ENCODE results near the gene ZNF474.
"Not testable (repeated sequence)": the region's sequence is repeated elsewhere in the genome, so short reads cannot be mapped to it uniquely, and the experiment has no call there.

ZNF474 gene

GRCh38 chr5:122129306-122129705, at the start of gene ZNF474:
ZNF474 (plus strand) TSS chr5:122129546; CDS start chr5:122151991, 22,445 bp downstream.
- DNase-seq (ENCODE audit: low read depth in 2 of 2), result no peak

DNA sequence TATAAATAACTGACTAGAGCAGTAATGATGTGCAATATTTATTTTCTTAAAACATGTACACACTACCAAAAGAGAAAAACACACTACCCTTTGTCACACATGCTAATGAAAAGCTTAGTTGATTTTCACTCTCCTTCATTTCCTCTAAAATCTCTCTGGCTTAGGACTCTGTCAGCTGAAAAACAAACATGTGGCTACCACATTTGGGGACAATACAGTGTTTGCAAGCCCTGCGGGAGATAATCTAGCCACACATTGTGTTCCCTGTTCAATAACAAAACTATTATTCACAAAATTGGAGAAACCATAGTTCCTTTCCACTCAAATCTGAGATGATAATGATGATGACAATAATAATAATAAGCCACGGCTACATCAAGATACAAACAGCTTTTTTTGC, 47.8 kb upstream of the ZNF474 start:
- no peak for DNase-seq (ENCODE audit: low read depth in 2 of 2)

GRCh38 chr5:122083535-122083934, 45.8 kb upstream of the ZNF474 start:
- DNase-seq (ENCODE audit: low read depth in 2 of 2), result no peak

DNA sequence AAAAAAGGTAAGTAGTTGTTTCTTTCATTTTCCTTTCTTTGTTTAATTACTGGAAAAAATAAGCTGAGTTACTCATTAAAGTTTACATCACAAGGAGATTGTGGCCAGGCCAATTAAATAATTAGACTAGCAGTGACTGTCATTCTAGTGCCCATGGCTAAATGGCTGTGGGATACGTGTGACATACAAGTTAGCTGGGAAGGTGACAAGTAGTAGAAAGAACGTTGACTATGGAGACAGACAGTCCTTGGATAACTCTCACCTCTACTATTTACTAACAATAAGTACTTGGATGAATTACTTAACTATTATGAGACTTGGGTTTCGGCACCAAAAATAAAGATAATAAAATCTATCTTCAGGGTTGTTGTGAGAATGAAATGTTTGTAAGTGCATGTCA, 44.3 kb upstream of the ZNF474 start:
- no peak for DNase-seq (ENCODE audit: low read depth in 2 of 2)

- DNase-seq (ENCODE audit: low read depth in 2 of 2), result no peak
Measured at GRCh38 chr5:122089096-122090013, 40.0 kb upstream of the ZNF474 start.

DNA sequence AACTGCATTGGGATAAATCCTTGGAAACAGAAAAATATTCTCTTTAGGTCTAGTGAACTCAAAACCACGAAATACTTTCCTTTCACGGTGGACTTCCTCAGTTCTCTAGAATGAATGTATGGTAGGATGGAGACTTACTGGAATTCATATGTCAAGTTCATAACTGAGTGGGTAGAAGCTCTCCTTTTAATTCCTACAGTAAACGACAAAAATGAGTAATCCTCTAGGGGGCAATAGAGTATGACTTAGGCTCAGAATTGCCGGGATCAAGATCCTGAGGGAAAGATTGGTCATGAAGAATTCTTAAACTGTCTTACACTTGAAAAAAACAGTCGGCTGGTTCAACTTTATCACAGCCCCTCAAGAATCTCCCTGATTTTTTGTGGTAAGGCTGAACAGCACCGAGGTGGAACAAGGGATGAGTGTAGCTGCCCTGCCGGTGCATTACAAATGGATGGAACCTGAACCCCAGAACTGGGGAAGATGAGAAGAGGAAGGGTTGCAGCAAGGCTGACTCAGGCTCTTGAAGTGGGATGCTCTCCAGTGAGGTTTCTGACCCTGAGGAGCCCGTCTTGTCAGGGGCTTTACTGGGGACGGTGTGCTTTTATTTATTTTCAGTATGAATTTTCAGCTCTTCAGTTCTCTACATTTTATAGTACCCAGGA, 37.3 kb upstream of the ZNF474 start:
- no peak for DNase-seq (ENCODE audit: low read depth in 2 of 2)

GRCh38 chr5:122093415-122094180, 35.7 kb upstream of the ZNF474 start:
- DNase-seq (ENCODE audit: low read depth in 2 of 2), result no peak

DNA sequence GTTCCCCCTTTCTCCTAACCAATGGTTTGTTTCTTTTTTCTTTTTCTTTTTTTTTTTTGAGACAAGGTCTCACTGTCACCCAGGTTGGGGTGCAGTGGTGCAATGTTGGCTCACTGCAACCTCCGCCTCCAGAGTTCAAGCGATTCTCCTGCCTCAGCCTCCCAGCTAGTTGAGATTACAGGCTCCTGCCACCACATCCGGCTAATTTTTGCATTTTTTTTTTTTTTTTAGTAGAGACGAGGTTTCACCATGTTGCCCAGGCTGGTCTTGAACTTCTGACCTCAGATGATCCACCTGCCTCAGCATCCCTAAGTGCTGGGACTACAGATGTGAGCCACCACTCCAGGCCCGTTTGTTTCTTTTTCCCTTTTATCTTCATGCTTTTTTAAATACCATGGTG, 35.1 kb upstream of the ZNF474 start:
- DNase-seq (ENCODE audit: low read depth in 2 of 2), result not testable (repeated sequence)

GRCh38 chr5:122095158-122095557, 34.2 kb upstream of the ZNF474 start:
- no peak for DNase-seq (ENCODE audit: low read depth in 2 of 2)

DNA sequence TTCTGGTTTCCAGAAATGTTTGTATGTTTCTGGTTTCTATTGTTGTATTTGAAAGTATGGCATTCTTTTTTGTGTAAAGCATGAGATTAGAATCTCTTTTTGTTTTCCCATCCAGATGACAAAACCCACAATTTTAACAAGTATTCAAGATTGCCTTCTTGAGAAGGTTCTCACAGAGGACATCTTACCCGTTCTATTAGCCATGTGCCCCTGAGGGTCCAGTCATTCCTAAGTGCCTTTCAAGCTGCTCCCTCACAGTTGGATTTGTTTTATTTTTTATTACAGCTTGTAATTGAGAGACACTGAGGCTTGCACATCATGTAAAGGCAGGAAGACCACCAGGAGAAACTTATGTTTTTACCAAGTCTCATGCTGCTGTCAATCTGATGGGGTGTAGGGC, 32.0 kb upstream of the ZNF474 start:
- no peak for DNase-seq (ENCODE audit: low read depth in 2 of 2)

GRCh38 chr5:122099060-122099790, 30.1 kb upstream of the ZNF474 start:
- DNase-seq (ENCODE audit: low read depth in 2 of 2), result no peak

DNA sequence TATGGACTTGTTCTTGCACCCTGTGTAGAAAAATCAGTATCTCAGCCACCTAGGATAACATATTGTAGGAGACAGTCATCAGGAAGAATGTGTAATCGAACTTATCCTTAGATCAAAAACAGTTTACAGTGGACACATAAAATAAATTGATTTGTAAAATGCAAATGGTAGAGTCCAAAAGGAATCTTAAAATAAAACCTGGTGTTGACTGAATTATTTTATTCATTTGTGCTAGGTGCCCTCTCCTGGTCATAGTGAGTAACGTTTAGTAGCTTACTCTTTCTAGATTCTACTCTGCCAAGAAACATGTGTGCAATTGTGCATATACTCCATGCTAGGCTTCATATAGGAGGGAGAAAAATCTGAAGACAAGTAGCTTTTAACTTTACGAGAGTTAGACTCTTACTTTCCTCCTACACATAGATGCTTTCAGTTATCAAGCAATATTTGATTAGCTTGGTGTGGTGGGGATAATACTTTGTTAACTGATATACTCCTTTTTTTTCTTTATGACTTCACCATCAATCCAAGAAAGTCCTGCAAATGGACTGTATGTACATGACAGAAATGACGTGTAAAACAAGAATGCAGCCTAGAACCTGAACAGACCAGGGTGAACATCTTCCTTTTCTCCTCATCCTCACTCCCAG, 27.6 kb upstream of the ZNF474 start:
- no peak for DNase-seq (ENCODE audit: low read depth in 2 of 2)

GRCh38 chr5:122102825-122103224, 26.5 kb upstream of the ZNF474 start:
- DNase-seq (ENCODE audit: low read depth in 2 of 2), result no peak

DNA sequence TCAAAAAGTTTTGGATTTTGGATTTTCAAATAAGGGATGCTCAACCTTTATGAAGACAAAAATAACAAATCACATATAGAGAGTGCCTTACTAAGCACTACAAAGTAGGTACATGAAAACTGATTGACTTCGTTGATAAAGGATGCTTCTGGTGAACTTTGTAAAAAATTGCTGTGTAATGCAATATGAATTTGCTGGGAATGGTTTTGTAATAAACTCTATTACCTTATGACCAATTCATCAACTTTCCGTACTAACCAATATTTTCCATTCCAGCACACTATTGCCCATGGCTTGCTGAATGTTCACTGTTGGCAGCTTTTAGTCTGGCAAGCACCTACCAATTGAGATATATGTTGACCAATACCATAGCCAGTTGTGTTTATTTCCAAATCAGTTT, 23.4 kb upstream of the ZNF474 start:
- DNase-seq (ENCODE audit: low read depth in 2 of 2), result no peak

DNA sequence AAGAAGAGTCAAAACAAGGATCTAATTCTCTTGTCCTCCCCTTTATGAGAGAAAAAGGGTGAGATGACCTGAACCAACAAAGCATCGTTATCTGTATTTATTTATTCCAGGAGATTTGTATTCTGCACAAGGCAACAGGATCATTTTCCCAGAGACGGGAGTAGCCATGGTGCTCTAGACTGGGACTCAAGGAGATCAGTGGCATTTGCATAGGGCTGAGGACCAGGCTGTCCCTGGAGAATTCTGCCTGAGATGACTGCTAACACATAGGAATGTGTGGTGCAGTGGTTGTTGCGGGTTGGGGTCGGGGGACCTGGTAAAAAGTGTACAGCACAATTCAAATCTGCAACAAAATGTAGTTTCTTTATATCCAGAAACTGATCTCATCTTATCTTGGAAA, 22.3 kb upstream of the ZNF474 start:
- DNase-seq (ENCODE audit: low read depth in 2 of 2), result no peak

DNA sequence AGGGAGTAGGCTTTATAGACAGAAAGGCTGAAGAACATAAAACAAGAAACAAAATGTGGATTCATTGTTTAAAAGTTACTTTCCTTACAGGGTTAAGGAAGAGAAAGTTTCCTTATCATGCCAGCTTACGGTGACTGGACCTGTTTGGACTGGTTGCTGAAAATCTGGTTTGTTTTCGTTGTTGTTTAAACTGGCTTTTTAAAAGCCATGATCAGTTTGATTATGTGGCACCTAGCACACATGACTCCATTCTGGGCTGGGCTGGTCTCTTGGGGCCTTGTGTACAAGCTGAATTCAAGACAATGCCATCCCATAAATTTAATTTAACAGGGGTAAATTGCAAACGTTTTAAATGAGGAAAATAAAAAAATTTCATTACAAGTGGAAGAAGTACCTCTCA, 18.4 kb upstream of the ZNF474 start:
- no peak for DNase-seq (ENCODE audit: low read depth in 2 of 2)

GRCh38 chr5:122111460-122111859, 17.9 kb upstream of the ZNF474 start:
- no peak for DNase-seq (ENCODE audit: low read depth in 2 of 2)

- DNase-seq (ENCODE audit: low read depth in 2 of 2), result no peak
Measured at GRCh38 chr5:122112063-122112462, 17.3 kb upstream of the ZNF474 start.

DNA sequence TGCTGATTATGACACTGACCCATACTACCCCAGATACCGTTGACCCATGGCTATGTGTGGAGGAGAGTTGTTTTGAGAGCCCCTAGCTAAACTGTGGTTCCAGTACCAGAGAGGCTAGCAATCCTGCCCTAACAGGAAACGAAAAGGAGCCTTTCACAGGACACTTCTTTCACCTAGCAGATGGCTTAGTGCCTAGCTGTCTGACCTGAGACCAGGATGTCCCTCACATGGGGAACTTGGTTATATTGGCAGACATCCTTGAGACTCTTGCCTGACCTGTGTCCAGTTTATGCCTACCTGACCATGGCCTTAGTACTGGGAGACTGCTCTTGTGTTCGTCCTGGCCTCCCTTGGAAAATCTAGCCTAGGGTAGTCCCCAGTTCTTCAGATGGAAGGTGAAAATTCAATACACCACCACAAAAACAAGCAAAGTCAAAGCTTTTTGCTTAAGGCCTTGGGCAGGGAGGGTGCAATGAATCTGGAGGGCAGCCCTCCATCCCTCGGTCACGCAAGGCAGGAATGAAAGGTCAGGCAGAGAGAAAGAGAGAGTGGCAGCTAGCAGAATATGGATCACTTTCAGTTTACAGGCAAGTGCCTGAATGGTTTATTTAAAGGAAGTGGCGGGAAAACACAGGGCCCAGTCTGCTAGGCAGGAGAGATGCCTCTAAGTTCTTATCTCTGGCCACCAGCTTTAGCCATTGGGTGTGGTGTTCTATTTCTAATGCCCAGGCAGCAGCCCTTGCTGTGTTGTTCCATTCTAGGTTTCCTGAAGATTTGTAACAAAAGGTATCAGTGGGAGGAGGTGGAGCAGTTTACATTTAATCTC, 16.4 kb upstream of the ZNF474 start:
- DNase-seq (ENCODE audit: low read depth in 2 of 2), result no peak

GRCh38 chr5:122114501-122114900, 14.8 kb upstream of the ZNF474 start:
- DNase-seq (ENCODE audit: low read depth in 2 of 2), result no peak
